HG03558 (cell line): ENCODE data around the gene CPNE7.
"Not testable (repeated sequence)": the region's sequence is repeated elsewhere in the genome, so short reads cannot be mapped to it uniquely, and the experiment has no call there.

ENCODE experiments used
- ATAC-seq: cut with Tn5 transposase; IDR thresholded peaks from one replicate; pipeline ENCODE4 v1.9.1; 2021; ENCODE audit warnings: moderate number of reproducible peaks; ENCODE audit not compliant: unreplicated experiment; ENCODE audit errors: extremely low read depth

Gene CPNE7

GRCh38 chr16:89581045-89581695 lies 5.6 kb downstream of the CPNE7 start:
- ATAC-seq, result no peak

DNA sequence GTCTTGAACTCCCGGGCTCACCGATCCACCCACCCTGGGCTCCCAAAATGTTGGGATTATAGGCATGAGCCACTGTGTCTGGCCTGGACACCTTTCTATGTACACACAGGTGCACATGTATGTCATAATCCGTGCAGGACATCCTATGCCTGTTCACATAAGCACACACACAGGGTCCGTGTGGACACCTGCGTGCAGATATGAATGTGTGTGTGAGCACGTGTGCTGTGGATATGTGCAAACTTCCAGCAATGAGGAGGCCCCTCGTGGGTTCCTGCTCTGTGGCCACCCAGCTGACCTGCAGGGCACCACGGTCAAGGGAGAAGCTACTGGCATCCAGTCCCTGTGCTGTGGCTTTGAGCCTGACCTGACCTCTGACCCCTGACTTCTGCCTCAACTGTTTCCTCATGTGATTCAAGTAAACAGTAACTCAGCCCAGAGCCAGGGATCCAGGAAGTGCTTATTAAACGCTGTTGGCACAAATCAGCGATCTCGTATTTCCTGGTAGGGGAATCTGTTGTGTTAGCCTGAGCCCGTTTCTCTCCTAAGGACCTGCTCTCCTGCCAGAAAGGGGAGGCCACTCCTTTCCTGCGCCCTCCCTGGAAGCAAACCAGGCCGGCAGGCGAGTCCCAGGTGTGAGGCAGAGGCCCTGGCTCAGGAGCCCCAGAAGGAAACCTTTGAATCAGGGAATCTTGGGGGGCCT lies 6.5 kb downstream of the CPNE7 start:
- no peak for ATAC-seq

DNA sequence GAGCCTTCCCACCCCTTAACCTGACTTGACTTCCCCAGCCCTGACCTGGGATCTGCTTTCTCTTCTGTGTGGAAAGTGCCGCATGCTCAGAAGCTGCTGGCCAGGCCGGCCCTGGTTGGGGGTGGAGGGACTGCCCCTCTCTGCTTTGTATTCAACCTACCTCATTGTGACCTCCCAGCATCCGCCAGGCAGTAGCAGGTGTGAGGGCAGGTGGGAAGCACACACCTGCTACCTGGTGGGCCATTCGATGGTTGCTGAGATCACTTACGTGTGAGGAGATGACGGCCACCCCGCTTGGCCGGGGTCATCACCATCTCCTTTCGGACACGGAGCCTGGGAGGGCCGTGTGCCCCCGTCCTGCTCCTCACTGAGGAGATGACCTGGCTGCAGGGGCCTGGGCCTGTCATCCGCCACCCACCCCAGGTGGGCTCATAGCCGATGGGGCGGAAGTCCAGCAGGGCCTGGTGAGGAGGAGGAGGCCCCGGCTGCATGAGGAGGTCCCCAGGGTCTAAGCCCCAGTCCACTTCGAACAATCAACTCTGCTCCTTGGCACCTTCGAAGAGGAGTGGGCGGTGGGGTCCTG lies 7.1 kb downstream of the CPNE7 start:
- no peak for ATAC-seq

DNA sequence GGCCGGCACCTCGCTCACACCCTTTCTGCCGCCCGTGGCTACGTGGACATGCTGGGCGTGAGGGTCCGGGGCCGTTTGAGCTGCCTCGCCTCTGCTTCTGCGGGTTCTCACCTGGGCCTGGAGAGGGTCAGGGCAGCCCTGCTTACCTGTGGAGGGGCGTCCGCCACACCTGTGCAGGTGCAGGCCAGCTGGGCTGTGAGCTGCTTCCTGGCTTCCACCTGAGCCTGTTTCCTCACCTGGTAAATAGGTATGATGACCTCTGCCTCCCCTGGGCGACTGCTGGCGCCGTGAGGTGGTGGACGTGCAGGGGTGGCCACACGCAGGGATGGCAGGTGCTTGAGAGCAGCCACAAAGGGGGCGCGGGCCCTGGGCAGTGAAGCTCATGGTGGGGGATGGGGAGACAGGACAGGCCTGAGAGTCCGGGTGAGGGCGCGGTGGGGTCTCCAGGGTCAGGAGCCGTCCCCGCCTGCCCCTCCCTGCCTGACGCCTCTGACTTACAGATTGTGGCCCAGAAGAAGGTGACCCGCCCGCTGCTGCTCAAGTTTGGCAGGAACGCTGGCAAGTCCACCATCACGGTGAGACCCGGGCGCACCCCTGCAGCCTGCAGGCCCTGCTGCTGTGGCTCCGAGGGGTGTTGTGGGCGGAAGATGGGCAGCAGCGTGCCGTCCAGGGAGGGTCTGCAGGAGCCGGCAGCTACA lies 7.8 kb downstream of the CPNE7 start:
- ATAC-seq, result no peak

GRCh38 chr16:89583895-89584644 lies 8.5 kb downstream of the CPNE7 start:
- no peak for ATAC-seq

- ATAC-seq, result no peak
Observed at GRCh38 chr16:89584768-89585549, 9.4 kb downstream of the CPNE7 start.

DNA sequence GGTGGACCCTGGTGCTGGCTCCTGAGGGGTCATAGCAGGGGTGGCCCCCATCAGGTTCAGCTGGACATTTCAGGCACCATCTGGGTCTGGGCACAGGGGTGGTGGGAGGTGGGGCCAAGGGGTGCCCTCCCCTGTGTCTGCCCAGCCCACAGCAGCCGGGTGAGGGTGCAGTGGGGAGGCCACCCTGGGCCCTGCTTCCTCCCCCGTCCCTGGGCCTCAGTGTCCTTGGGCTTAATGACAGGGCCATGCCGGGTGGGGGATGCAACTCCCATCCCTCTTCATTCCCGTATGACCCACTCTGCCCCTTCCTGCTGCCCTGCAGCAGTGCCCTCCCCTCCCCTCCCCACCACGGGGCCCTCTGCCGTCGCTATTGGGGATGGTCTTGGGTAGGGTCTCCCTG lies 10.7 kb downstream of the CPNE7 start:
- ATAC-seq, result no peak

- no peak for ATAC-seq
Observed at GRCh38 chr16:89586853-89587252, 11.3 kb downstream of the CPNE7 start.

DNA sequence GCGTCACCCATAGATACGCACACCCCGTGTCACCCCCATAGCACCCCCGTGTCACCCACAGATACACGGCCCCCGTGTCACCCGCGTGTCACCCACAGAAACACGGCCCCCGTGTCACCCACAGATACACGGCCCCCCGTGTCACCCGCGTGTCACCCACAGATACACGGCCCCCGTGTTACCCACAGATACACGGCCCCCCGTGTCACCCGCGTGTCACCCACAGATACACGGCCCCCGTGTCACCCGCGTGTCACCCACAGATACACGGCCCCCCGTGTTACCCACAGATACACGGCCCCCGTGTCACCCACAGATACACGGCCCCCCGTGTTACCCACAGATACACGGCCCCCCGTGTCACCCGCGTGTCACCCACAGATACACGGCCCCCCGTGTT lies 12.1 kb downstream of the CPNE7 start:
- ATAC-seq, result not testable (repeated sequence)

- no peak for ATAC-seq
Observed at GRCh38 chr16:89588413-89589109, 13.0 kb downstream of the CPNE7 start.

GRCh38 chr16:89589241-89589926 lies 13.8 kb downstream of the CPNE7 start:
- ATAC-seq, result no peak

- ATAC-seq, result no peak
Observed at GRCh38 chr16:89593841-89594240, 18.3 kb downstream of the CPNE7 start.

- ATAC-seq, result no peak
Observed at GRCh38 chr16:89595330-89596060, 19.9 kb downstream of the CPNE7 start.

DNA sequence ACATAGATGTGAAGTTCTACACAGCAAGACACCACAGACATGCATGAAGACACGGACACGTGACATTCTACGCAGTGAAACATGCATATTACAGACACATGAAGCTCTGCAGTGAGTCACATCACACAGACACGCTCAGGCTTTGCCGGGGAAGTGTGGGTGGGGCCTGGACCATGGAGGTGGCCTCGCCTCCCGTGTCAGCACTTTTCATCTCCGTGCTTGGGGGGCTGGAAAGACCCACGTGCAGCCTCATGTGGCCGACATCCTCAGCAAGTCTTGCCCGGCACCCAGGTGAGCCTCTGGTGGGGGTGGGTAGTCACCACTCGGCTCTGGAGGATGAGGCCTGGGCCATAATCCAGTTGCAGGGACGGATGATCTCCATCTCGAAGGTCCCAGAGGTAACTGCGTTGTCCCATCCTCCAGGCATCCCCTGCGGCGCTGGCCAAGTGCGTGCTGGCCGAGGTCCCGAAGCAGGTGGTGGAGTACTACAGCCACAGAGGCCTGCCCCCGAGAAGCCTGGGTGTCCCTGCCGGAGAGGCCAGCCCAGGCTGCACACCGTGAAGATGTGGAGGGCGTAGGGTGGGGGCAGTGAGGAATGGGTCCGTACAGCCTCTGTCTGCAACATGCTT lies 20.6 kb downstream of the CPNE7 start:
- no peak for ATAC-seq

DNA sequence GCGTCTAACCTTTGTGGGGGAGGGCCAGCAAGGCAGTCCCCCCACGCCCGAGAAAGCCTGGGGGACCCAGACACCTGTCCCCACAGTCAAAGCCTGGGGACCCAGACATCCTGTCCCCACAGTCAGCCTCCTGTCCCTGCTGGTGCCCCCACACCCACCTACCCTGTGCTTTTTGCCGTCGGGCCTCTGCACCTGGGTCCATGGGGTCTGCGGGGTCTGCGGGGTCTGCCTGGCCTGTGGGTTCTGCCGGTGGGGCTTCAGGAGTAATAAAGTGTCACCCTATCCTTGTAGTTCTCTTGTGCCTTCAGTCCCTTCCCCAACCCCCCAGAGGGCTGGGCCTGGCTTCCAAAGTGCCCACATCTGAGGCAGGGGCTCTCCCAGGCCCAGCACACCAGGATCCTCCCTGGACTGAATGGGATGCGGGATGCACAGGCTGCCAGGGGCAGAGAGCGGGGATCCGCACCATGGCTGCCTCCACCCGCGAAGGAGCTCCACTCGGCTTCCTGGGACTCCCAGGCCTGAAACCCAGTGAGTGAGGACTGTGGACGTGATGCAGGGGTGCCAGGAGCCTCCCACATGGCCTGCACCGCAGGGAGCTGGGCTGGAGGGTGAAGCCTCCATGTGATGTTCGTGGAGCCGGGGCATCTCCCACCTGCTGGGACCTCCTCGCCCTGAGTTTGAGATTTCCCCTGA lies 21.5 kb downstream of the CPNE7 start:
- no peak for ATAC-seq

GRCh38 chr16:89598199-89598598 lies 22.6 kb downstream of the CPNE7 start:
- ATAC-seq, result no peak

DNA sequence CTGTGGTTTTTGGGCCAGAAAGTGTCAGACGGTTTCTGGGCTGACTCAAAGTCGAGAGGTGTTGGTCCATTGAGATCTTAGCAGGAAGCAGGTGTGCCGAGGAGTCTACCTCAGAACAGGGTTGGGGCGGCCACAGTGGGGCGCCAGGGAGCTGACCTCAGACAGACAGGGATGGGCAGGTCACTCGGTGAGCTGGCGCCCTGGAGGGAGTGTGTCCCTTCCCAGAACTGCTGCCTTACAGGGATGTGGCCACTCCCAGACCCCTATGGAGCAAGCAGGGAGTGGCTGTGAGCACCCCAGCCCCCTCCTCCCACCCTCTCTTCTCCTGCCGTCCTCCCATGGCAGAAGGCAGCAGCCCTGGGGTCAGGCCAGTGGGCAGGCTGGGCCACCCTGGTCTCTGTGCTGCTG lies 23.9 kb downstream of the CPNE7 start:
- ATAC-seq, result no peak
